ENCODE data around the gene JMJD1C.

Gene JMJD1C

GRCh38 chr10:63119041-63119440, 346.7 kb downstream of the JMJD1C start:
- no peak for DNase-seq
